ENCODE measurements around the gene IFNLR1.

Gene IFNLR1

DNA sequence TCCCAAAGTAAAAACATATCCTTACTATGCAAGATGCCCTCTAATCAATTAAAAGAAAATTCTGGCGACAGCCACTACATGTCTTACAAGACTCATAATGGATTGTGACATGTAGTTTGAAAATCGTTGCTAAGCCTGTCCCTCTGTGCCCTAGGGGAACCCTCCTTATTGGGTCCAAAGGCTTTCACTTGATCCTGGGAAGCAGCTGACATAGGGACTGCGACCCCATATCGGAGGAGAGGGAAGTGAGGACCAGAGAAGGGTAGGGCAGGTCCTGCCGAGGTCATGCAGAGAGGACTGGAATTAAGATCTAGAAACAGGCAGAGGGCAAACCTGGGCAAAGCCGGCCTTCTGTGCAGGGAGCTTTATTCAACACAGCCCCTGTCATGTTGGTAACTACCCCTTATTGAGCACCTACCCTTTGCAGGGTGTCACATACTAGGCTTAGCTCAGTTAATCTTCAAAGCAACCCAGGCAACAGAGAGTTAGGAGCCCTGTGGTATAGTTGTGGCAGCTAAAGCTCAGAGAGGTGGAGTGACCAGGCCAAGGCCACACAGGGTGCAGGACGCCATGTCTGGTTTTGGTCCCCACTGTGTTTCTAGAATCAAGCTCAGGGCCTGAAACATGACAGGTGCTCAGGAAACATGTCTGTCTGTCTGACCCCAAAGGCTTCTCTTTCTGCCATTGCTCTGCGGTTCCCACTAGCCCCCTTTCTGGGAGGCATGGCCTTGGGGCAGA, 18.4 kb upstream of the IFNLR1 start:
- DNase-seq (ENCODE audit: low spot score): no peak

- no peak for DNase-seq (ENCODE audit: low spot score)
These were observed 17.0 kb upstream of the IFNLR1 start for GRCh38 chr1:24204116-24204515.

GRCh38 chr1:24203404-24203803, 16.3 kb upstream of the IFNLR1 start:
- peak; percentile 93 for DNase-seq (ENCODE audit: low spot score)

DNA sequence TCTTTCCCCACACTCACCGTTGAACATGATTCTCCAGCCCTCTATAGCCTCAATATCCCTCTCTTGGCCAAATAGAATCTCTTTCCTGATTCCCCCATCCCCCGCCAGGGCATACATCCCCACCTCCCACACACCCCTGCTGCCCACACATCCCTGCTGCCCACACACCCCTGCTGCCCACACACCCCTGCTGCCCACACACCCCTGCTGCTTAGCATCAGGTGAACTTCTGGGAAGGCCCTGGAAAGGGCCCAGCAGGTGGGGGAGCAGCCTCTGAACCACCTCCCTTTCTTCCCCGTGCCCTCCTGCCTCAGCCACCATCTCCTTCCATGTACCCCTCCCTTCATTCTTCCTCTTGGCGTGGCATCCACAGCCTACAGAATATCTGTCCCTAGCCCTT, 15.9 kb upstream of the IFNLR1 start:
- no peak for DNase-seq (ENCODE audit: low spot score)

GRCh38 chr1:24202556-24202955, 15.5 kb upstream of the IFNLR1 start:
- DNase-seq (ENCODE audit: low spot score): no peak

DNA sequence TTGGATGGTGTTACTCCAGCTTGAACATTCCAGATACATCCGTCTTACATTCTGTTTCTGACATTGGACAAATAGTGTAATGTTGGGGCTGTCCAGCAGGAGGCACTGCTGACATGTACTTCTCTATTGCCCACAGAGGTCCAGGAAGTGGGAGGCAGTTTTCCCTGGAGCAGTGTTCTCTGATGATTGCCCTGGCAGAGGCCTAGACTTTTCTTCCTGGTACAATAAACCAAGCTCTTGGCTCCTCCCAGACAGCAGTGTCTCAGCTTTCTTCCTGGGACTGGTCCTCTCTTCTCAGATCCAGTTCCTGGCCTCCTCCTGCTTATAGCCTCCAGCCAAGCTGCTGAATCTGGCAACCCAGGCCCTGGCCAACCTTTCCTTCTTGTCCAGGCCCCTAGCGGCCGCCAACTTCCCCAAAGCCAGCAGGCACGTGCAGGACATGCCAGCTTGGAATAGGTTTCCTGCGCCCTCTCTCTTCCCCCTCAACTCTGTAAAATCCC, 14.9 kb upstream of the IFNLR1 start:
- DNase-seq (ENCODE audit: low spot score): peak; percentile 74

- DNase-seq (ENCODE audit: low spot score): peak; percentile 58
These were observed 12.3 kb upstream of the IFNLR1 start for GRCh38 chr1:24199291-24199900.

- no peak for DNase-seq (ENCODE audit: low spot score)
These were observed 11.7 kb upstream of the IFNLR1 start for GRCh38 chr1:24198766-24199165.

- no peak for DNase-seq (ENCODE audit: low spot score)
These were observed 8.8 kb upstream of the IFNLR1 start for GRCh38 chr1:24195874-24196273.

DNA sequence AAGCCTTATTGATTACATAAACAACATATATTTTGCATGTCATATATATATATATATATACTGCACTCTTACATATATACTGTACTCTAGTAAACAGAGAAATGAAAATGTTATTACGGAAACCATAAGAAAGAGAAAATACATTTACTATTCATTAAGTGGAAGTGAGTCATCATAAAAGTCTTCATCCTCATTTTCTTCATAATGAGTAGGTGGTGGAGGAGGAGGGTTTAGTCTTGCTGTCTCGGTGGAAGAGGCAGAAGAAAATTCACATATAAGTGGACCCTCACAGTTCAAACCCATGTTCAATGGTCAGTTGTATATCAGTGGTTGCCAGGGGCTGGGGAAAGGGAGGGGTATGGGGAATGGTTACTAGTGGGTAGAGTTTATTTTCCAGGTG, 8.0 kb upstream of the IFNLR1 start:
- DNase-seq (ENCODE audit: low spot score): no peak

DNA sequence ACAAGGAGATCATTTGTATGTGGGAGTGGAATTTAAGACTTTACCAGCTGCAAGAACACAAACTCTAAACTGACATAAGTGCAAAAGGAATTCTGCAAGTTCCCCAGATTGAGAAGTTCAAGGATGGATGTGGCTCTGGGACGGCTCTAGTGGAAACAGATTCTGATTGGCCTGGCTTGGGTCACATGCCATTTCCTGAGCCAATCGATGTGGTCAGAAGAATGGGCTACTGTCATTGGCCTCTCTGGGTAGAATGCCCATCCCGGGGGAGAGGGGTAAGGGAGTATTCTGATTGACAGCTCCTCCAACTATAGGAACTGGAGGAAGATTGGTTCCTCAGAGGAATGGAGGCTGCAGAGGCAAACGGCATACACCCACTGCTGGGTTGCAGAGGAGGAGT, 6.0 kb upstream of the IFNLR1 start:
- DNase-seq (ENCODE audit: low spot score): no peak

DNA sequence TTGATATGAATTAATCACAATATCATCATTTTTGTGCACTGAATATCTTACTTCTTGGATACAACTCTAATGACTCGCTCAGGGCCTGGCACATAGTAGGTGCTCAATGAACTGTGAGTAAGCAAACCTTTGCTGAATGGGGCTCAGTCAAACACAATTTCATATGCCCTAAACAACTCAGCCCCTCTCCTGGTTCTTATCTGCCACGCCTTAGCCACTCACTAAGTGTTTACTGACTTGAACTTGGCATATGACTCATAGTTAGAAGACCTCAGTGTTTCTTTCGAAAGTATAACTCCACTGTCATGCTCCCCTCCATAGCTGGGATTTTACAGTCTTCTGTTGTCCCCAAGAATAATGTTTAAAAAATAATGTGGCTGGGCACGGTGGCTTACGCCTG, 4.8 kb upstream of the IFNLR1 start:
- DNase-seq (ENCODE audit: low spot score): no peak

GRCh38 chr1:24190983-24191461, 3.9 kb upstream of the IFNLR1 start:
- DNase-seq (ENCODE audit: low spot score): no peak

- no peak for DNase-seq (ENCODE audit: low spot score)
These were observed 2.4 kb upstream of the IFNLR1 start for GRCh38 chr1:24189528-24189927.

- no peak for DNase-seq (ENCODE audit: low spot score)
These were observed 437 bp downstream of the IFNLR1 start for GRCh38 chr1:24186711-24186992.

- no peak for DNase-seq (ENCODE audit: low spot score)
These were observed 918 bp downstream of the IFNLR1 start for GRCh38 chr1:24186031-24186710.

- DNase-seq (ENCODE audit: low spot score): no peak
These were observed 2.0 kb downstream of the IFNLR1 start for GRCh38 chr1:24185076-24185475.

DNA sequence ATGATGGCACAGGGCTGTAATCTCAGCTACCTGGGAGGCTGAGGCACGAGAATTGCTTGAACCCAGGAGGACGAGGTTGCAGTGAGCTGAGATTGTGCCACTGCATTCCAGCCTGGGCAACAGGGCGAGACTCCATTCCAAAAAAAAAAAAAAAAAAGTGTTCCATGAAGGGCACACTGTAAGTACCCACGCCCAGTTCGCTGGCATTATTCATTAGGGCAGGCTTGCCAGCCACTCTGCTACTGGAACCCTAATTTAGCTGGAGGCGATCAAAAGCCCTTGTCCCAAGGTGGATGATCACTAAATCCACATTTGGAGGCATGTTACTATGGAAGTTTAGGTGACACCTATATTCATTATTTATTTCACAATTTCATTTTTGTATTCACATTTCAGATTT, 5.0 kb downstream of the IFNLR1 start:
- DNase-seq (ENCODE audit: low spot score): no peak

GRCh38 chr1:24181619-24182018, 5.5 kb downstream of the IFNLR1 start:
- DNase-seq (ENCODE audit: low spot score): no peak

- DNase-seq (ENCODE audit: low spot score): no peak
These were observed 6.4 kb downstream of the IFNLR1 start for GRCh38 chr1:24180676-24181075.

DNA sequence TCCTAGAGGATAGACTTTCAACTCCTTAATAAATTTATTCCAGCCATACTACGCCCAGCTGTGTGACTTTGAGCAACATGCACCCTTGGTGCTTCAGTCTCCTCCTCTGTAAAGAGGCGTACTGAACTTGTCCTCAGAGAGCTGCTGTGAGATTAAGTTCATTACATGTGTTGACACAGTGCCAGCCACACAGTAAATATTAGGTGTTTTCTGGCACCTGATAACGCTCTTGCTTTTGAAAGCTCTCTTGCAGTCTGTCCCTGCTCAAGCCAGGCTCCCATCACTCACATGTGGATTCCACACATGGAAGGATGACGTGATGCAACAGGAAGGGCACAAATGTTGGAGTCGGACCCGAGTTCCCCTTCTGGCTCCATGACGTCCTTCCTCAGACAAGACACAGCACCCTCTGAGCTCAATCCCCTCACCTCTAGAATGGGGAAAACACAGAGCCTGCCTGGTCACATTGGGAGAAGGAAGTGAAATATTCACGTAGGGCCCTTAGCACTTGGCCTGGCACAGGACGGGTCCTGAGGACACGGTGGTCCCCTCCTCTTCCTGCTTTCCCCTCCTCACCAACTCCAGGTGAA, 7.7 kb downstream of the IFNLR1 start:
- DNase-seq (ENCODE audit: low spot score): no peak

- DNase-seq (ENCODE audit: low spot score): no peak
These were observed 8.7 kb downstream of the IFNLR1 start for GRCh38 chr1:24178407-24178806.

- DNase-seq (ENCODE audit: low spot score): no peak
These were observed 9.9 kb downstream of the IFNLR1 start for GRCh38 chr1:24177161-24177560.
